H9 (cell line): ENCODE data around the gene C20orf144. TPM values are rescaled to one million over a fixed set of nuclear protein-coding genes. Genes with fewer than 3 reads are reported as not detected.

Experiments
- DNase-seq: peaks from one replicate; pipeline ENCODE4 v3.0.0-alpha.2; 2017
- H2AFZ ChIP-seq: one replicate; pipeline ENCODE4 v1.6.1; 2013; ENCODE audit warnings: mild to moderate bottlenecking, low read length, control low read depth, moderate library complexity
- H2AK5ac ChIP-seq: 2 replicates; pipeline ENCODE4 v1.6.1; 2013; ENCODE audit warnings: low read length, control low read depth, mixed read lengths; ENCODE audit not compliant: insufficient read length
- H2BK120ac ChIP-seq: one replicate; pipeline ENCODE4 v1.6.1; 2013; ENCODE audit warnings: low read depth, mild to moderate bottlenecking, low read length, control low read depth, inconsistent platforms; ENCODE audit not compliant: poor library complexity, severe bottlenecking
- H2BK12ac ChIP-seq: 2 replicates; pipeline ENCODE4 v1.6.1; 2013; ENCODE audit warnings: low read length, control low read depth, mixed read lengths, low read depth; ENCODE audit not compliant: insufficient read length
- H2BK15ac ChIP-seq: 2 replicates; pipeline ENCODE4 v1.6.1; 2013; ENCODE audit warnings: low read depth, low read length, control low read depth
- H2BK20ac ChIP-seq: one replicate; pipeline ENCODE4 v1.6.1; 2013; ENCODE audit warnings: low read depth, mild to moderate bottlenecking, low read length, control low read depth, inconsistent platforms; ENCODE audit not compliant: poor library complexity, severe bottlenecking
- H2BK5ac ChIP-seq: 2 replicates; pipeline ENCODE4 v1.6.1; 2013; ENCODE audit warnings: low read length, control low read depth, mixed read lengths; ENCODE audit not compliant: insufficient read length
- H3K14ac ChIP-seq: 2 replicates; pipeline ENCODE4 v1.6.1; 2013; ENCODE audit warnings: low read length, control low read depth; ENCODE audit not compliant: insufficient read depth
- H3K18ac ChIP-seq: 2 replicates; pipeline ENCODE4 v1.6.1; 2013; ENCODE audit warnings: low read depth, mild to moderate bottlenecking, mixed read lengths, low read length, control low read depth; ENCODE audit not compliant: insufficient read length
- H3K23ac ChIP-seq: 2 replicates; pipeline ENCODE4 v1.6.1; 2013; ENCODE audit warnings: low read length, control low read depth, mixed read lengths, low read depth; ENCODE audit not compliant: insufficient read length
- H3K23me2 ChIP-seq: 2 replicates; pipeline ENCODE4 v1.6.1; 2013; ENCODE audit warnings: low read depth, mild to moderate bottlenecking, mixed read lengths, low read length, control low read depth; ENCODE audit not compliant: insufficient read length, poor library complexity, severe bottlenecking
- H3K27ac ChIP-seq: 2 replicates; pipeline ENCODE4 v1.5.1; 2013; ENCODE audit warnings: low read length, control low read depth, mixed read lengths, low read depth; ENCODE audit not compliant: insufficient read length
- H3K27me3 ChIP-seq: 2 replicates; pipeline ENCODE4 v1.6.1; 2013; ENCODE audit warnings: low read length, control low read depth, inconsistent platforms; ENCODE audit not compliant: insufficient read depth
- H3K4ac ChIP-seq: 2 replicates; pipeline ENCODE4 v1.6.1; 2013; ENCODE audit warnings: low read depth, mild to moderate bottlenecking, control low read depth, inconsistent platforms, low read length, moderate library complexity
- H3K4me1 ChIP-seq: 2 replicates; pipeline ENCODE4 v1.6.1; 2013; ENCODE audit warnings: low read length, control low read depth, inconsistent platforms; ENCODE audit not compliant: insufficient read depth
- H3K4me2 ChIP-seq: 2 replicates; pipeline ENCODE4 v1.6.1; 2013; ENCODE audit warnings: low read length, control low read depth, mixed read lengths; ENCODE audit not compliant: insufficient read length, insufficient read depth
- H3K56ac ChIP-seq: 2 replicates; pipeline ENCODE4 v1.6.1; 2013; ENCODE audit warnings: low read depth, mild to moderate bottlenecking, mixed read lengths, low read length, control low read depth; ENCODE audit not compliant: insufficient read length
- H3K79me1 ChIP-seq: 2 replicates; pipeline ENCODE4 v1.6.1; 2013; ENCODE audit warnings: low read depth, mild to moderate bottlenecking, moderate library complexity, low read length, control low read depth, inconsistent platforms; ENCODE audit not compliant: insufficient read depth, poor library complexity, severe bottlenecking
- H3K79me2 ChIP-seq: 2 replicates; pipeline ENCODE4 v1.6.1; 2013; ENCODE audit warnings: low read length, control low read depth, inconsistent platforms; ENCODE audit not compliant: insufficient read depth
- H3K9ac ChIP-seq: 2 replicates; pipeline ENCODE4 v1.6.1; 2013; ENCODE audit warnings: low read length, control low read depth, mixed read lengths; ENCODE audit not compliant: insufficient read length; ENCODE audit errors: extremely low read depth
- H3K9me3 ChIP-seq: one replicate; pipeline ENCODE4 v1.6.1; 2013; ENCODE audit warnings: low read depth, low read length, inconsistent platforms; ENCODE audit not compliant: control insufficient read depth
- H3T11ph ChIP-seq: one replicate; pipeline ENCODE4 v1.6.1; 2013; ENCODE audit warnings: mild to moderate bottlenecking, low read length, control low read depth, inconsistent platforms
- H4K20me1 ChIP-seq: one replicate; pipeline ENCODE4 v1.6.1; 2013; ENCODE audit not compliant: control insufficient read depth, insufficient read length, insufficient read depth
- H4K5ac ChIP-seq: 2 replicates; pipeline ENCODE4 v1.6.1; 2013; ENCODE audit warnings: low read depth, mild to moderate bottlenecking, mixed read lengths, low read length, control low read depth; ENCODE audit not compliant: insufficient read length
- H4K8ac ChIP-seq: replicated peaks from 2 replicates; pipeline ENCODE4 v1.6.1; 2013; ENCODE audit warnings: low read length, control low read depth, mixed read lengths, low read depth; ENCODE audit not compliant: insufficient read length
- H4K91ac ChIP-seq: 2 replicates; pipeline ENCODE4 v1.6.1; 2013; ENCODE audit warnings: low read depth, mild to moderate bottlenecking, moderate library complexity, mixed read lengths, low read length, control low read depth; ENCODE audit not compliant: insufficient read length
- H3K27ac Mint-ChIP-seq, 3 experiments: 2 replicates in 2 of 3; 3 replicates in 1 of 3; pipeline ENCODE4 v1.8.0; 2020 to 2021; ENCODE audit warnings: mixed read lengths in 3 of 3, mild to moderate bottlenecking in 1 of 3, moderate library complexity in 1 of 3
- H3K27me3 Mint-ChIP-seq: 2 replicates; pipeline ENCODE4 v1.8.0; 2021; ENCODE audit warnings: low read depth, mild to moderate bottlenecking, moderate library complexity, mixed read lengths
- H3K36me3 Mint-ChIP-seq, 3 experiments: 2 replicates in 2 of 3; 3 replicates in 1 of 3; pipeline ENCODE4 v1.8.0; 2020 to 2021; ENCODE audit warnings: low read depth in 3 of 3, mixed read lengths in 3 of 3; ENCODE audit not compliant: insufficient read depth in 1 of 3
- H3K4me1 Mint-ChIP-seq, 2 experiments: 2 replicates each; pipeline ENCODE4 v1.8.0; 2020; ENCODE audit warnings: mixed read lengths in 2 of 2
- H3K4me3 Mint-ChIP-seq, 2 experiments: 2 replicates in 1 of 2; 3 replicates in 1 of 2; pipeline ENCODE4 v1.8.0; 2020 to 2021; ENCODE audit warnings: mild to moderate bottlenecking in 2 of 2, mixed read lengths in 2 of 2, moderate library complexity in 1 of 2
- H3K9me3 Mint-ChIP-seq, 2 experiments: 2 replicates in 1 of 2; 3 replicates in 1 of 2; pipeline ENCODE4 v1.8.0; 2020; ENCODE audit warnings: mild to moderate bottlenecking in 2 of 2, mixed read lengths in 2 of 2, moderate library complexity in 1 of 2
- CTCF ChIP-seq: fragments of 200-600 bp; sonication (generic); conservative IDR thresholded peaks from 3 replicates; pipeline ENCODE4 v1.8.0; 2021; ENCODE audit warnings: antibody characterized with exemption, mild to moderate bottlenecking
- WGBS: extraction: QIAGEN DNeasy Blood & Tissue Kit; methylation state at CpG from one replicate; pipeline ENCODE4 v1.1.7; 2013; ENCODE audit warnings: missing lambda C conversion rate, low lambda C conversion rate, mixed read lengths; ENCODE audit not compliant: insufficient read length; ENCODE audit errors: extremely low coverage; 5-methylcytosine and 5-hydroxymethylcytosine counted together
- total RNA-seq: library from RNA; stranded (reverse); gene quantifications from 2 replicates; pipeline ENCODE4 v1.2.1, GENCODE V29; 2021

Gene C20orf144
- total RNA-seq, 1 experiment from 2014 or later = 0.26 TPM

GRCh38 chr20:33647603-33648395 lies 14.3 kb upstream of the C20orf144 start:
- H4K8ac ChIP-seq = no peak overlapping the region
- no peak overlapping the region for H3K23ac ChIP-seq
- no peaks in the 10 kb centered on the region for H4K20me1 ChIP-seq
- H3K4me2 ChIP-seq = no peak overlapping the region
- no peak overlapping the region for H4K5ac ChIP-seq
- H3K27ac ChIP-seq = no peak overlapping the region
- no peaks in the 10 kb centered on the region for H3K23me2 ChIP-seq
- H3K4me1 ChIP-seq = no peaks in the 10 kb centered on the region
- H2AFZ ChIP-seq = no peak overlapping the region
- H2BK15ac ChIP-seq = no peak overlapping the region
- Mint-ChIP-seq H3K27me3 (no peaks in the 10 kb centered on the region; the same call in 1 of the 2 replicates), H3K4me3 (no peak overlapping the region), H3K9me3 (no peaks in the 10 kb centered on the region), H3K4me1 (peaks cover 10 to 12% of the 10 kb centered on the region in 2 experiments), H3K27ac (peak overlapping the region in 1 of 3 experiments; percentile 76; a peak in 2 of 7 replicates), H3K36me3 (peaks cover 13 to 33% (median 20%) of the 10 kb centered on the region in 3 experiments; a peak in 6 of 7 replicates)
- no peaks in the 10 kb centered on the region for H3K79me1 ChIP-seq
- H3K4ac ChIP-seq = no peak overlapping the region
- no peaks in the 10 kb centered on the region for H3K9me3 ChIP-seq
- no peak for TF ChIP-seq CTCF
- H2BK20ac ChIP-seq = no peak overlapping the region
- H3K27me3 ChIP-seq = no peaks in the 10 kb centered on the region
- no peaks in the 10 kb centered on the region for H3K79me2 ChIP-seq
- no peak overlapping the region for H3T11ph ChIP-seq
- no peak overlapping the region for H2BK120ac ChIP-seq
- no peak for DNase-seq
- no peak overlapping the region for H3K18ac ChIP-seq
- H3K14ac ChIP-seq = no peak overlapping the region
- H2BK12ac ChIP-seq = no peak overlapping the region
- H4K91ac ChIP-seq = no peak overlapping the region
- no CpG with 5 or more reads among the region's 11 CpGs for WGBS
- H3K9ac ChIP-seq = no peak overlapping the region
- H2AK5ac ChIP-seq = no peak overlapping the region
- H2BK5ac ChIP-seq = no peak overlapping the region
- H3K56ac ChIP-seq = no peak overlapping the region
